PFSK-1 (cell line): ENCODE measurements around the gene ARHGAP44.

Experiments used
- POLR2AphosphoS5 ChIP-seq: IDR thresholded peaks from 2 replicates; pipeline ENCODE4 v1.6.1; 2012; ENCODE audit warnings: low read depth, mild to moderate bottlenecking, control low read depth, low read length, moderate library complexity
- REST ChIP-seq, 2 experiments: IDR thresholded peaks; 2 replicates each; pipeline versions ENCODE4 v1.6.1 to v1.8.0; 2011 to 2012; ENCODE audit warnings: low read depth in 2 of 2, low read length in 2 of 2, control low read depth in 1 of 2, inconsistent platforms in 1 of 2, mild to moderate bottlenecking in 1 of 2, moderate library complexity in 1 of 2; ENCODE audit not compliant: insufficient read depth in 1 of 2
- TAF1 ChIP-seq: IDR thresholded peaks from 2 replicates; pipeline ENCODE4 v1.6.1; 2012; ENCODE audit warnings: low read length, control low read depth, borderline replicate concordance; ENCODE audit not compliant: insufficient read depth

- no peak for TF ChIP-seq POLR2AphosphoS5
- TF ChIP-seq REST (IDR thresholded peaks at IDR 0.05; ENCODE audit: insufficient read depth in 1 of 2, low read depth in 2 of 2, low read length in 2 of 2) = no peak
- TF ChIP-seq TAF1 = no peak
Measured at GRCh38 chr17:13003927-13004326, 214.6 kb downstream of the ARHGAP44 start.
